SHP77 (cell line): Measurements from ENCODE around the gene NAV2.
"Not testable (repeated sequence)": the region's sequence is repeated elsewhere in the genome, so short reads cannot be mapped to it uniquely, and the experiment has no call there.

Source experiments
- DNase-seq, 2 experiments: peaks; one replicate each; lab custom pipeline; 2025; lab: John Stamatoyannopoulos, UW

Gene NAV2

GRCh38 chr11:19891022-19891421, 178.4 kb downstream of the NAV2 start:
- no peak for DNase-seq

- no peak for DNase-seq
Observed at GRCh38 chr11:19892387-19892786, 179.8 kb downstream of the NAV2 start.

GRCh38 chr11:19892876-19893275, 180.2 kb downstream of the NAV2 start:
- no peak for DNase-seq

- DNase-seq: no peak
Observed at GRCh38 chr11:19894404-19894803, 181.8 kb downstream of the NAV2 start.

GRCh38 chr11:19895037-19895436, 182.4 kb downstream of the NAV2 start:
- not testable (repeated sequence) for DNase-seq

GRCh38 chr11:19895776-19896175, 183.1 kb downstream of the NAV2 start:
- DNase-seq: no peak

- peak in 1 of 2 experiments; percentile 42 for DNase-seq
Observed at GRCh38 chr11:19903620-19904069, 191.0 kb downstream of the NAV2 start.

GRCh38 chr11:19905280-19905853, 192.7 kb downstream of the NAV2 start:
- peak; percentile 10 to 13 for DNase-seq

- DNase-seq: no peak
Observed at GRCh38 chr11:19906126-19906525, 193.5 kb downstream of the NAV2 start.

- no peak for DNase-seq
Observed at GRCh38 chr11:19907008-19907579, 194.5 kb downstream of the NAV2 start.

- no peak for DNase-seq
Observed at GRCh38 chr11:19907839-19908238, 195.2 kb downstream of the NAV2 start.

GRCh38 chr11:19910931-19911330, 198.3 kb downstream of the NAV2 start:
- DNase-seq: no peak

- DNase-seq: no peak
Observed at GRCh38 chr11:19912115-19912957, 199.7 kb downstream of the NAV2 start.

- DNase-seq: no peak
Observed at GRCh38 chr11:19912958-19913892, 200.6 kb downstream of the NAV2 start.

- no peak for DNase-seq
Observed at GRCh38 chr11:19913893-19914249, 201.2 kb downstream of the NAV2 start.

- no peak for DNase-seq
Observed at GRCh38 chr11:19915808-19916207, 203.2 kb downstream of the NAV2 start.

GRCh38 chr11:19917069-19917468, 204.4 kb downstream of the NAV2 start:
- no peak for DNase-seq

- no peak for DNase-seq
Observed at GRCh38 chr11:19918302-19919049, 205.8 kb downstream of the NAV2 start.

GRCh38 chr11:19919050-19919561, 206.5 kb downstream of the NAV2 start:
- no peak for DNase-seq

- no peak for DNase-seq
Observed at GRCh38 chr11:19920982-19921381, 208.3 kb downstream of the NAV2 start.
